K562 (cell line): ENCODE data around the gene OR52R1. TPM values are rescaled to one million over a fixed set of nuclear protein-coding genes. Genes with fewer than 3 reads are reported as not detected.

Experiments used
- ATAC-seq: fragments of 200-7000 bp; cut with Tn5 transposase; 3 replicates; pipeline ENCODE4 v1.9.1; 2020; ENCODE audit warnings: moderate library complexity
- BruUV-seq: library from RNA; stranded (reverse); fragments of 400-500 nt; replicated peaks from 2 replicates; lab custom pipeline; 2021; lab: Mats Ljungman, UMichigan
- CTCF ChIA-PET: fragments of 300-600 bp; formaldehyde crosslinking; extraction: SDS; loops from one replicate; lab custom pipeline; 2021; ENCODE audit warnings: low intra/inter-chr PET ratio; lab: Yijun Ruan, JAX
- POLR2A ChIA-PET: fragments of 300-600, 350-650 bp; sonication (Branson Sonifier 250); formaldehyde crosslinking; extraction: SDS; loops from one replicate; lab custom pipeline; 2021; ENCODE audit warnings: antibody characterized with exemption, inconsistent platforms; lab: Yijun Ruan, JAX
- DNase-seq, 4 experiments: peaks; one replicate each; pipeline versions ENCODE4 v3.0.0 to v3.0.0-alpha.2; 2011 to 2018; ENCODE audit warnings: low spot score in 3 of 4, mixed read lengths in 3 of 4; ENCODE audit errors: extremely low read depth in 1 of 4
- FAIRE-seq: peaks from 2 replicates; lab custom pipeline; 2011; peaks lifted over from hg19 to GRCh38; lab: Jason Lieb, UNC
- H2AFZ ChIP-seq: 2 replicates; pipeline ENCODE4 v1.6.0; 2011; ENCODE audit warnings: low read depth, low read length, control low read depth, inconsistent platforms
- H3K27ac ChIP-seq: fragments of 200-600 bp; 3 replicates; pipeline ENCODE4 v1.8.0; 2011; ENCODE audit warnings: low read depth, mild to moderate bottlenecking, control low read depth, inconsistent platforms, low read length, moderate library complexity, mixed read lengths; ENCODE audit errors: extremely low read depth
- H3K27me3 ChIP-seq, 2 experiments: fragments of 300-600 bp in 1 of 2; 2 replicates in 1 of 2; 3 replicates in 1 of 2; pipeline versions ENCODE4 v1.6.0 to v1.8.0; 2011; ENCODE audit warnings: inconsistent platforms in 2 of 2, low read length in 2 of 2, mild to moderate bottlenecking in 1 of 2, mixed read lengths in 1 of 2, moderate library complexity in 1 of 2; ENCODE audit not compliant: control insufficient read depth in 2 of 2, insufficient read depth in 2 of 2
- H3K36me3 ChIP-seq: fragments of 300-600 bp; 3 replicates; pipeline ENCODE4 v1.8.0; 2011; ENCODE audit warnings: mild to moderate bottlenecking, low read length, inconsistent platforms; ENCODE audit not compliant: control insufficient read depth, insufficient read depth
- H3K4me1 ChIP-seq, 2 experiments: fragments of 200-600 bp in 1 of 2; replicated peaks in 1 of 2; 2 replicates in 1 of 2; 3 replicates in 1 of 2; pipeline versions ENCODE4 v1.5.1 to v1.8.0; 2011; ENCODE audit warnings: inconsistent platforms in 2 of 2, low read length in 2 of 2, mild to moderate bottlenecking in 1 of 2, mixed read lengths in 1 of 2, moderate library complexity in 1 of 2; ENCODE audit not compliant: control insufficient read depth in 2 of 2, insufficient read depth in 2 of 2
- H3K4me2 ChIP-seq: 2 replicates; pipeline ENCODE4 v1.6.1; 2011; ENCODE audit warnings: low read length, control low read depth, inconsistent platforms, mixed read lengths; ENCODE audit not compliant: insufficient read depth
- H3K4me3 ChIP-seq: fragments of 200-600 bp; sonication (generic), shearing (Covaris generic); 2 replicates; pipeline ENCODE4 v1.5.1; 2016; ENCODE audit warnings: control low read depth, inconsistent platforms
- H3K79me2 ChIP-seq: fragments of 200-600 bp; 3 replicates; pipeline ENCODE4 v1.8.0; 2011; ENCODE audit warnings: low read length, inconsistent platforms; ENCODE audit not compliant: control insufficient read depth, insufficient read depth
- H3K9ac ChIP-seq, 2 experiments: 2 replicates each; pipeline versions ENCODE4 v1.6.0 to v1.6.1; 2011; ENCODE audit warnings: low read depth in 2 of 2, low read length in 2 of 2, control low read depth in 1 of 2, inconsistent platforms in 1 of 2, mild to moderate bottlenecking in 1 of 2, mixed read lengths in 1 of 2; ENCODE audit not compliant: insufficient read depth in 1 of 2
- H3K9me1 ChIP-seq: one replicate; pipeline ENCODE4 v1.6.0; 2011; ENCODE audit warnings: inconsistent platforms, mild to moderate bottlenecking, low read length, moderate library complexity; ENCODE audit not compliant: control insufficient read depth, insufficient read depth
- H3K9me3 ChIP-seq: replicated peaks from 2 replicates; pipeline ENCODE4 v1.5.1; 2011; ENCODE audit warnings: low read depth, low read length, inconsistent platforms; ENCODE audit not compliant: control insufficient read depth, insufficient read depth
- H4K20me1 ChIP-seq: replicated peaks from 2 replicates; pipeline ENCODE4 v1.6.1; 2011; ENCODE audit warnings: low read length, inconsistent platforms, mixed read lengths; ENCODE audit not compliant: control insufficient read depth, insufficient read depth
- ATF3 ChIP-seq, 2 experiments: fragments of 450-650 bp in 1 of 2; sonication (generic) in 1 of 2; formaldehyde crosslinking in 1 of 2; IDR thresholded peaks in 1 of 2; conservative IDR thresholded peaks in 1 of 2; 2 replicates each; pipeline versions ENCODE4 v1.6.1 to v1.8.1; 2016 to 2023; ENCODE audit warnings: mild to moderate bottlenecking in 2 of 2, moderate library complexity in 2 of 2, inconsistent platforms in 1 of 2, missing genetic modification reagents in 1 of 2
- BCOR ChIP-seq: fragments of 450-650 bp; IDR thresholded peaks from 2 replicates; pipeline ENCODE4 v1.6.1; 2016
- FOXO4 ChIP-seq: fragments of 450-650 bp; formaldehyde crosslinking; IDR thresholded peaks from 2 replicates; pipeline ENCODE4 v1.4.0; 2020; ENCODE audit warnings: mild to moderate bottlenecking, moderate library complexity
- HCFC1 ChIP-seq: IDR thresholded peaks from 2 replicates; pipeline ENCODE4 v1.6.1; 2012; ENCODE audit warnings: low read depth, low read length, improper control_type of control experiment
- KLF16 ChIP-seq: IDR thresholded peaks from 2 replicates; pipeline ENCODE4 v1.6.1; 2016; ENCODE audit warnings: antibody characterized with exemption
- KLF6 ChIP-seq: fragments of 250-450 bp; sonication (Bioruptor Pico); IDR thresholded peaks from 2 replicates; pipeline ENCODE4 v1.4.0; 2020; ENCODE audit warnings: mild to moderate bottlenecking, moderate library complexity, borderline replicate concordance
- MBD1 ChIP-seq: fragments of 250-450 bp; sonication (Bioruptor Pico); IDR thresholded peaks from 2 replicates; pipeline ENCODE4 v1.8.0; 2022; ENCODE audit warnings: inconsistent platforms
- MECOM ChIP-seq: fragments of 250-450 bp; sonication (Bioruptor Pico); IDR thresholded peaks from 2 replicates; pipeline ENCODE4 v1.8.0; 2022; ENCODE audit warnings: inconsistent platforms
- MEIS2 ChIP-seq: fragments of 450-650 bp; IDR thresholded peaks from 2 replicates; pipeline ENCODE4 v1.6.1; 2014; ENCODE audit warnings: mild to moderate bottlenecking; ENCODE audit not compliant: partially characterized antibody
- NFE2L1 ChIP-seq: fragments of 450-650 bp; IDR thresholded peaks from 2 replicates; pipeline ENCODE4 v1.6.1; 2016; ENCODE audit warnings: missing genetic modification characterization, low read depth, mild to moderate bottlenecking, missing compliant biosample characterization, moderate library complexity, borderline replicate concordance
- NR0B1 ChIP-seq: fragments of 450-650 bp; IDR thresholded peaks from one replicate; pipeline ENCODE4 v1.6.1; 2018; ENCODE audit warnings: mild to moderate bottlenecking, moderate library complexity; ENCODE audit not compliant: partially characterized antibody
- STAG1 ChIP-seq: sonication (generic); formaldehyde crosslinking; IDR thresholded peaks from 2 replicates; pipeline ENCODE4 v1.5.0; 2020; ENCODE audit warnings: missing genetic modification reagents, borderline replicate concordance
- ZNF239 ChIP-seq: fragments of 250-450 bp; sonication (Bioruptor Pico); IDR thresholded peaks from 2 replicates; pipeline ENCODE4 v1.4.0; 2020; ENCODE audit warnings: mild to moderate bottlenecking
- WGBS: fragments of 100-300 bp; shearing (Covaris generic); methylation state at CpG from one replicate; pipeline ENCODE4 v1.1.6; 2016; ENCODE audit warnings: low coverage, mixed read lengths; ENCODE audit not compliant: insufficient coverage; ENCODE audit errors: missing lambda C conversion rate; 5-methylcytosine and 5-hydroxymethylcytosine counted together
- in situ Hi-C: fragments of 300-500 bp; cut with MboI; formaldehyde crosslinking; loops from 4 replicates; pipeline ENCODE4 v1.15.0; 2018; ENCODE audit warnings: inconsistent platforms, mixed read lengths
- intact Hi-C: fragments of 100-400 bp; cut with micrococcal nuclease; formaldehyde crosslinking; loops from 2 replicates; pipeline ENCODE4 v1.14.2; 2022
- polyA plus RNA-seq, 8 experiments: library from polyadenylated mRNA; depleted of rRNA in 4 of 8; stranded (reverse) in 5 of 8; unstranded in 3 of 8; fragments of >200 nt; fragmentation: Nextera tagmentation in 2 of 8; fragmentation: Illumina TruSeq in 1 of 8; extraction: Ambion mirVana in 2 of 8; extraction: Trizol in 1 of 8; gene quantifications; 2 replicates each; pipeline versions ENCODE4 v1.2.1 to v1.2.3, GENCODE V29; 2011 to 2014; ENCODE audit warnings: inconsistent platforms in 1 of 8, missing spikeins in 1 of 8
- total RNA-seq, 7 experiments: library from RNA; depleted of rRNA in 6 of 7; stranded (reverse); fragments of >200 nt in 6 of 7; fragmentation: Illumina TruSeq in 2 of 7; extraction: Trizol in 2 of 7; gene quantifications; 2 replicates each; pipeline versions ENCODE4 v1.2.1 to v1.2.3, GENCODE V29; 2011 to 2021; ENCODE audit warnings: low replicate concordance in 1 of 7
- TF ChIP-seq, protein P1 (sequence below): fragments of 450-650 bp; formaldehyde crosslinking; IDR thresholded peaks from 2 replicates; pipeline ENCODE4 v1.4.0; 2020; ENCODE audit warnings: mild to moderate bottlenecking
- TF ChIP-seq, protein P2 (sequence below): fragments of 450-650 bp; IDR thresholded peaks from 2 replicates; pipeline ENCODE4 v1.6.1; 2017; ENCODE audit warnings: mild to moderate bottlenecking, moderate library complexity

Gene OR52R1
- total and polyA plus RNA-seq, 9 of the 15 experiments (the other 6 are each of a cell fraction or from before 2014, with no cell fraction given) = not detected

DNA sequence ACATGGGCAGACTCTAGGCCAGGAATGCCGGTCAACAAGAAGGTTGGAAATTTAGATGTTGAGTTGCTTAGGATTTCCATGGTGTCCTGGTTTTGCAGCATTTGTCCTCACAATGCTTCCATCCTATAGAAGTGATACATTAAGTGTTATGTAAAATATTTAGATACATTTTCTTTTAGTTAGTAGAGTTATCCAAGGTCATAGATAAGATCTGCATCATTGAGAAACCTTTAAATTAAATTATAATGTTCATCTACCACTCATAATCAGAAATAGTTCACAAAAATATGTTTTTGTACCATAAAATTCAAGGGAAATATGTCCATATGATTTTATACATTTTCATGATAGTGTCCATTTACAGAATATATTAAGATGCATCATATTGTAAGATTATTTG lies 34.3 kb downstream of the OR52R1 start, which contains the start of gene OR51F1:
TSS of gene OR51F1 (minus strand) at position 101 of the 400 bp plus-strand sequence. CDS start at position 101, 0 bp downstream.
- BruUV-seq = no TSS peak
- Histone ChIP-seq H2AFZ (no peak within 1 kb of the TSS), H3K4me2 (no peak within 1 kb of the TSS), H3K4me1 (no peaks in the 10 kb centered on the region), H3K27ac (no peak within 1 kb of the TSS), H3K9me3 (no peaks in the 10 kb centered on the region), H3K36me3 (no peaks in the 10 kb centered on the region), H3K79me2 (no peaks in the 10 kb centered on the region), H4K20me1 (no peaks in the 10 kb centered on the region), H3K27me3 (peaks cover 2 to 5% of the 10 kb centered on the region in 2 experiments; a peak in 1 of 5 replicates), H3K9me1 (no peaks in the 10 kb centered on the region), H3K9ac (no peak within 1 kb of the TSS), H3K4me3 (no peak within 1 kb of the TSS)
- DNase-seq (no peak), FAIRE-seq (no peak), ATAC-seq (no peak)
- in situ Hi-C loops (no loop called here), intact Hi-C loops (no loop called here)
- ChIA-PET POLR2A (no interaction called here), CTCF (no interaction called here)
- WGBS = 0% methylated on average over 1 of the region's 1 CpG
- TF ChIP-seq MECOM (CRISPR knock-in tag) (no peak), STAG1 (CRISPR knock-in tag) (no peak), KLF6 (CRISPR knock-in tag) (no peak), MBD1 (CRISPR knock-in tag) (no peak), BCOR (no peak), FOXO4 (CRISPR knock-in tag) (no peak), NR0B1 (no peak), MEIS2 (no peak), KLF16 (no peak), HCFC1 (no peak), ATF3 (IDR thresholded peaks at IDR 0.05) (no peak), ATF3 (CRISPR knock-in tag; conservative IDR thresholded peaks at IDR 0.05) (no peak), NFE2L1 (no peak), ZNF239 (CRISPR knock-in tag) (no peak)
- TF ChIP-seq, protein P1, sequence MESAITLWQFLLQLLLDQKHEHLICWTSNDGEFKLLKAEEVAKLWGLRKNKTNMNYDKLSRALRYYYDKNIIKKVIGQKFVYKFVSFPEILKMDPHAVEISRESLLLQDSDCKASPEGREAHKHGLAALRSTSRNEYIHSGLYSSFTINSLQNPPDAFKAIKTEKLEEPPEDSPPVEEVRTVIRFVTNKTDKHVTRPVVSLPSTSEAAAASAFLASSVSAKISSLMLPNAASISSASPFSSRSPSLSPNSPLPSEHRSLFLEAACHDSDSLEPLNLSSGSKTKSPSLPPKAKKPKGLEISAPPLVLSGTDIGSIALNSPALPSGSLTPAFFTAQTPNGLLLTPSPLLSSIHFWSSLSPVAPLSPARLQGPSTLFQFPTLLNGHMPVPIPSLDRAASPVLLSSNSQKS (CRISPR knock-in tag) = no peak
- TF ChIP-seq, protein P2, sequence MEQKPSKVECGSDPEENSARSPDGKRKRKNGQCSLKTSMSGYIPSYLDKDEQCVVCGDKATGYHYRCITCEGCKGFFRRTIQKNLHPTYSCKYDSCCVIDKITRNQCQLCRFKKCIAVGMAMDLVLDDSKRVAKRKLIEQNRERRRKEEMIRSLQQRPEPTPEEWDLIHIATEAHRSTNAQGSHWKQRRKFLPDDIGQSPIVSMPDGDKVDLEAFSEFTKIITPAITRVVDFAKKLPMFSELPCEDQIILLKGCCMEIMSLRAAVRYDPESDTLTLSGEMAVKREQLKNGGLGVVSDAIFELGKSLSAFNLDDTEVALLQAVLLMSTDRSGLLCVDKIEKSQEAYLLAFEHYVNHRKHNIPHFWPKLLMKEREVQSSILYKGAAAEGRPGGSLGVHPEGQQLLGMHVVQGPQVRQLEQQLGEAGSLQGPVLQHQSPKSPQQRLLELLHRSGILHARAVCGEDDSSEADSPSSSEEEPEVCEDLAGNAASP = no peak
